IPS-18c (cell line): ENCODE data around the gene TNS1.

ENCODE experiments used
- H3K4me3 ChIP-seq: 2 replicates; pipeline ENCODE4 v1.7.0; 2013; ENCODE audit warnings: low read depth, mild to moderate bottlenecking, low read length, moderate library complexity; ENCODE audit not compliant: insufficient read depth
- H3K9me3 ChIP-seq: one replicate; pipeline ENCODE4 v1.6.1; 2013; ENCODE audit warnings: mild to moderate bottlenecking, low read length, moderate library complexity; ENCODE audit not compliant: control insufficient read depth, insufficient read depth

The TNS1 gene

DNA sequence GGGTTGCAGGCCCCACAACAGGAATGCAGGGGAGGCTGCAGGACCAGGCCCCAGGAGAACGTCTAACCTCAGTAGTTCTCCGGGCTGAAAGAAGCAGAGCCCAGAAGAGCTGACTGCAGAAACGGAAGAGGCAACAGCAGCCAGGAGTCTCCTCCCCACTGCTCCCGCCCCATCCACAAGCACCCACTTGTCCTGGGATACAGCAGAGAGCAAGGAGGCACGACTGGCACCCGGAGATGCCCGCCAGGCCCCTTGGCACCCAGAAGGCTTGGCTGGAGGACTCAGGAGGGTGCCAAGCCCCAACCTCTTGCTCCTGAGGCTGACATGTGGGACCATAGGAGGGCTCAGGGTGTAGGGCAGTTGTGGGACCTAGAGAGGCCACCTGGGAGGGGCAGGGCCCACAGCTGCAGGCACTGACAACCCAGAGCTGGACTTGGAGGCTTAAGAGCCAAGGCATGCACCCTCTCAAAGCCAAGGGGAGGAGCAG lies 29.0 kb upstream of the TNS1 start:
- H3K9me3 ChIP-seq, result no peaks in the 10 kb centered on the region
- no peak overlapping the region for H3K4me3 ChIP-seq

- no peak overlapping the region for H3K4me3 ChIP-seq
- H3K9me3 ChIP-seq, result no peaks in the 10 kb centered on the region
Measured at GRCh38 chr2:218031261-218031660, 28.5 kb upstream of the TNS1 start.

DNA sequence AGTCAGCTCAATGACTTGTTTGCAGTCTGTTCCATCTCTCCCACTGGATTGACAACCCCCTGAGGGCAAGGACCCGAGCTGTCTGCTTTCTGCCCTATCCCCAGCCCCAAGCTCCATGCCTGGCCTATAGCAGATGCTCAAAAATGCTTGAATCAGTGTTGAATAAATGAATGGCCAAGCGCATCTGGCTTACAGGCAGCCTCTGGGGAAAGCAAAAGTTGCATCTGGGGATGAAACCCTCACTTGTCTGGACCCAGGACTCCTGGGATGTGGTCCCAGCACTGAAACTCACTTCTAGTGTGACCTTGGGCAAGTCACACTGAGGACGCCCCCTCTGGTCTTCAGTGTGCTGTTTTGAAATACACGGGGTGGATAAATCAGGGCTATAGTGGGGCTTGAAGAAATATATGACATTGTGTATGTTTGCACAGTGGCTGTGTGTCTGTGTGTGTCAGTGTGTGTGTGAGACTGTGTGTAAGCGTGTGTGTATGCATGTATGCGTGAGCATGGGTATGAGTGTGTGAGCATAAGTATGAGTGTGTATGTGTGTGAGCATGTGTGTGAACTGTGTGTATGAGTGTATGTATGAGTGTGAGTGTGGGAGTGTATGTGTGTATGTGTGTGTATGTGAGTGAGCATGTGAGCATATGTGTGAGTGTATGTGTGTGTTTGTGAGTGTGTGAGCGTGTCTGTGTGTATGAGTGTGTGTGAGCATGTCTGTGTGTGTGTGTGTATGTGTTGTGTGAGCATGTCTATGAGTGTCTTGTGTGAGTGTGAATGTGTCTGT lies 27.8 kb upstream of the TNS1 start:
- no peaks in the 10 kb centered on the region for H3K9me3 ChIP-seq
- H3K4me3 ChIP-seq, result no peak overlapping the region

GRCh38 chr2:218029366-218030360 lies 26.9 kb upstream of the TNS1 start:
- Histone ChIP-seq H3K9me3 (no peaks in the 10 kb centered on the region), H3K4me3 (no peak overlapping the region)

DNA sequence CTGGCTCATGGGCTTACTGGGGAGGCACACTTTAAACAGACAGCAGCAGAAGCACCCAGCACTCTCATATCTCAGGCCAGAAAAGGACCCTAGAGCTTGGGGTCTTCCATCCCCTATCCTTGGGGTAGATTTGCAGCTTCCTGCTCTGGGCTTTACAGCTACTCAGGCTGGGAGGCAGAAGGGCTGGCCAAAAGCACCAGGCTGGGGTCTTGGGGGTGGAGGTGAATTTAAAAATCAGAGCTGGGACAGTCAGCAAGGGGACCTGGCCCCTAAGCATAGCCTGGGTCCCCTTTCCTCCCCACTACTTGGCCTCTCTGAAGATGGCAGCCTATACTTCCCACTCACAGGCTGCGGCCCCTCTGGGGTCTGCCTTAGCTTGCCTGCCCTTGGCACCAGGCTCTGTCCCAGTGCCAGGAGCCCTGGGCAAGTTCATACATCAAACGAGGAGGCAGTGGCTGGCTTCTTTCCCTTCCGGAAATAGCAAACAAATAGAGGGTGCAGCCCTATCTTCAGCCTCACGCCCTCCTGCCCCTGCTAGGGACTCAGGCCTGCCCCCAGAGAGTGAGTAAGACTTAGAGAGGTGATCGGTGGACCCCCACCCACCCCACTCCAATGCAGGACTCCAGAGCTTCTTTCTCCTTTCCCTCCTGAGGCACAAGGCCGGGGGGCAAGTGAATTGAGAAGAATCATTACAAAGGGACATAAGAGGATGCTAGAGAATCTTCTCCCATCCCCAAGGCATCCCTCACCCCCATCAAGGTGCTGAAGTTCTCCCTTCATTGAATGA lies 26.0 kb upstream of the TNS1 start:
- Histone ChIP-seq H3K9me3 (no peaks in the 10 kb centered on the region), H3K4me3 (no peak overlapping the region)

DNA sequence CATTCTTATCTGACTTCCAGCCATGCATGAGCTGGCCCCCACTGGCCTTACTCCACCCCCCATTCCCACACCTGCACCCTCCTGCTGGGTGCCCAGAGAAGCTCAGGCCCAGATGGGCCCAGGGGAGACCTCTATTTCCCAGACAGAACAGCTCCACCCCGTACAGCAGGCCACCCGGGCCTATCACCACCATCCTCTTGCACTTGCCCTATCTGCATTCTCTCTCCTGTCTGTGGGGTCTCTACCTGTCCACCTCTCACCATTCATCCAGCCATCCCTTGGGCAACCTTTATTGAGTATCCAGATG lies 25.3 kb upstream of the TNS1 start:
- no peaks in the 10 kb centered on the region for H3K9me3 ChIP-seq
- H3K4me3 ChIP-seq, result no peak overlapping the region

DNA sequence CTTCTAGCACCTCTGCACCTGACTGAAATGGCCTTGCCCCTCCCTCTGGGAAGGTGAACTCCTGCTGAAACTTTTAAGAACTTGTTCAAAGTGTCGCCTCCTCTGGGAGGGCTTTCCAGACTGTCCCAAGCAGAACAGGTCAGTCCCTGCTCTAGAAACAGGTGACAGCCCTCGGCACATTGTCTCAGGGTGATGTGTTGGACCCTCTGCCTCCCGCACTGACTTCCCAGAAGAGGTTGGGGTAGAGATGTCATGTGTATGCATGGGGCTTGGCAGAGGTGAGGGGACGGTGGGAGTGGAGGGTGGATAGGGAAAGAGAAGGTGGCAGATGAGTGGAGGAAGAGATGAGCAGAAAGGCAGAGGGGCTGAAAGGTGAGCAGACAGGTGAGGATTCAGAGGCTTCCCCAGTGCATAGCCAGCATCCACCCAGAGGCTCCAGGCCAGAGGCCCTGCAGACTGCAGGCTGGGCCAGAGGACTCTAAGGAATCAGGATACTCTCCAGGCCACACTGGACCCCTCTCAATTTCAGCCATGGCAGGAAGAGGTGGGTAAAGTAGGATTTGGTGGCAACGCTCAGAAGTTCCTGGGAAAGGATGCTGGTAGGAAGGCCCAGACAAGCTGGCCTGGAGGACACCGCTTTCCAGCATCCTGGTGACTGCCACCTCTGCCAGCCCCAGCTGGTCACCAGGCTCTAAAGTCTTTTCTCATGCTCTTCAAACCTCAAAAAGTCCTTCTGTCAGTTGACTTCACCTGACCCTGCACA lies 24.8 kb upstream of the TNS1 start:
- no peaks in the 10 kb centered on the region for H3K9me3 ChIP-seq
- H3K4me3 ChIP-seq, result no peak overlapping the region

DNA sequence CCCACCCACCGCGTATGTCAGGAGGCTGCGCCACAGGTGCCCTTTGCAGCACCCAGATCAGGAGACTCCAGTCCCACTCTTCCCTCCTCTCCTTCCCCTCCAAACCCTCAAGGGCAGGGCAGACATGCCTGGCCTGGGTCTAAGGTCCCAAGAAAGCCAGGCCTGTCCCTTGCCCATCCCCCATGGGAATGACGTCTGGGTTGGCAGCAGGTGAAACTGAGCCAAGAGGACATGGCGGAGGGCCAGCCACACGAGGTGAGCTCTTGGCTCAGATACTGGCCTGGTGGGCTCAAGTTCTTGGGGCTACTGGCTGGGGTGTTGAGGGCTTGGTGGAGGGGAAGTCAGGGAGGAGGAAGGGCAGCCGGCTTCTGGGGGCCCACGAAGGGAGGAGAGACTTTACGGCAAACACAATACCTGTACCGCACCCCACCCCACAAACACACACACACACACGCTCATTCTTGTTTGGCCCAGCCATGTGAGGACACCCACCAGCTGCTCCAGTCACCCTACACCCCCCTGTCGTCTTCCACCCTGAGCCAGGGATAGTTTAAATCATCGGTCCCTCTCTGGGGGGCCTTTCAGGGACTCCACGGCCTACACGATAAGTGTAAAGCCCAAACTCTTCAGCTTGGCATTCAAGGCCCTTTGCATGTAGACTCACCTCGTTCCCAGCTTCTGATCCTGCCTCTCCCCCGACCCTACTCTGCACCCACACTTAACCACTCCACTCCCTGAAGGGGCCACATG lies 24.1 kb upstream of the TNS1 start:
- no peaks in the 10 kb centered on the region for H3K9me3 ChIP-seq
- H3K4me3 ChIP-seq, result no peak overlapping the region

DNA sequence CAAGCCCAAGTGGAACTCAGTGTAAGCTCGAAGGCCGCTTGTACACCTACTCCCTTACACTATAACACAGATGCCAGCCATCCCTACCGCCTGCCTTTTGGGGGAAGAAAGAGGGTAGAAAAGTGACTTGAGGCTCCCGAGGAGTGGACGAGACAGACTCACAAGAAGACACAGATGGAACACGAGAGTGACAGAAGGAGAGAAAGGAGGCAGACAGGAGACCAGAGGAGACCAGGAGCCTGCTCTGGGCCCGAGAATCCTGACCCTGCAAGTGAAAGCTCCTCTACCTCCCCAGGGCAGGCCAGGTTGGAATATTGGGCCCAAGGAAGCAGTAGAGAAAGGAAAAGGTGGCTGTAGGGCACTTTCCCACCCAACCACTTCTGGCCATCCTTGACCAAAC lies 23.4 kb upstream of the TNS1 start:
- no peaks in the 10 kb centered on the region for H3K9me3 ChIP-seq

GRCh38 chr2:218024871-218025270 lies 22.1 kb upstream of the TNS1 start:
- Histone ChIP-seq H3K4me3 (no peak overlapping the region), H3K9me3 (no peaks in the 10 kb centered on the region)

More for the DNA sequence above, 23.4 kb upstream of the TNS1 start:
- no peak overlapping the region for H3K4me3 ChIP-seq

- no peak overlapping the region for H3K4me3 ChIP-seq
- no peaks in the 10 kb centered on the region for H3K9me3 ChIP-seq
Measured at GRCh38 chr2:218024336-218024735, 21.5 kb upstream of the TNS1 start.

- Histone ChIP-seq H3K4me3 (no peak overlapping the region), H3K9me3 (no peaks in the 10 kb centered on the region)
Measured at GRCh38 chr2:218023636-218024035, 20.8 kb upstream of the TNS1 start.

GRCh38 chr2:218022851-218023530 lies 20.2 kb upstream of the TNS1 start:
- H3K4me3 ChIP-seq, result no peak overlapping the region
- H3K9me3 ChIP-seq, result no peaks in the 10 kb centered on the region

GRCh38 chr2:218022131-218022850 lies 19.5 kb upstream of the TNS1 start:
- Histone ChIP-seq H3K9me3 (no peaks in the 10 kb centered on the region), H3K4me3 (no peak overlapping the region)

GRCh38 chr2:218021536-218022071 lies 18.8 kb upstream of the TNS1 start:
- no peak overlapping the region for H3K4me3 ChIP-seq
- no peaks in the 10 kb centered on the region for H3K9me3 ChIP-seq
